ENCODE results near the gene PRTN3. TPM values are rescaled to one million over a fixed set of nuclear protein-coding genes. Genes with fewer than 3 reads are reported as not detected.

Gene PRTN3
- total and polyA plus RNA-seq, 4 donors = 0.17 to 225 (median 1.7) TPM

DNA sequence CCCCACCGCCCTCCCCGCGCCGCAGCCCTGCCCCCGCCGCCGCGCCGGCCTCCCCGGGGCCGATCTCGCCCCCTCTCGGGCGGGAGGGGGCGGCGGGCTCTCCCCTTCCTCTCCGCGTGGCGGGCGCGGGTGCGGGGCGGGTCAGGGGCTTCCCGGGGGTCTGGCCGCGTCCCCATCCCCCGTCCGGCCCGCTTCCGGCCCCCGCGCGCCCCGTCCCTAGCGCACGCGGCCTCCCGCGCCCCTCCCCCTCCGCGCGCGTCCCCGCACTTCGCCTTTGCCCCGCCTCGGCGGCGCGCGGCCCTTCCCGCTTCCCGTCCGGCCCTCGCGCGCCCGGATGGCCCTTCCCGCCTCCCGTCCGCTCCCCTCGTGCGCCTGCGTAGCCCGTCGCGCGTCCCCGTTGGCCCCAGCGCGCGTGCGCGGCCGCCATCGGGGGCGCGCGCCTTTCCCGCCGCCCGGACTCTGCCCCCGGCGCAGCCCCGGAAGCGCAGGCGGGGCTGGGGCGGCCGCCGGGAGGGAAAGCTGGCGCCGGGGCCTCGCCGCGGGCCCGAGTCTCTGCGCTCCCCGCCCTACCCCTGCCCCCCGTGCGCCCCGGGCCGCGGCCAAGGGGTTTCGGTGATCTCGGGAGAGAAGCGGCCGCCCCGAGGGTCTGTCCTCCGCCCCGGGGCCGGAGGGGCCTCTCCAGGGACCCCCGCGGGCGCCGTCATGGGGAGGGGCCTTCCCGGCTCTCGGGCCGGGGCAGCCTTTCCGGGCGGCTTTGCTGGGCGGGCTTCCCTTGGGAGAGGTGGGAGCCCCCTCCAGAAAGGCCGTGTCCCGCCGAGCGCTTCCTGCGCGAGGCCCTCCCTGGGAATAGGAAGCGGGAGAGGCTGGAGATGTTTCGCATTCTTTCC, 43.0 kb upstream of the PRTN3 start:
- Histone ChIP-seq H3K9ac (ENCODE audit: low read depth in 1 of 2, low read length in 2 of 2) (peak overlapping the region; percentile 71 to 94), H3K9me3 (ENCODE audit: control insufficient read depth in 4 of 4, low read length in 3 of 4) (no peaks in the 10 kb centered on the region), H3K4me3 (ENCODE audit: low read depth in 1 of 3, low read length in 3 of 3) (peak overlapping the region; percentile 94 to 95 (median 95)), H3K4me1 (ENCODE audit: control insufficient read depth in 4 of 4, insufficient read depth in 4 of 4, low read length in 3 of 4) (peaks cover 11 to 49% (median 37%) of the 10 kb centered on the region in 4 donors), H3K36me3 (ENCODE audit: control insufficient read depth in 4 of 4, insufficient read depth in 3 of 4, low read depth in 1 of 4, low read length in 3 of 4) (peaks cover 0 to 6% (median 2%) of the 10 kb centered on the region in 4 donors), H3K27ac (ENCODE audit: low read depth in 1 of 2, low read length in 2 of 2) (peak overlapping the region; percentile 61 to 93), H3K27me3 (ENCODE audit: control insufficient read depth in 4 of 4, insufficient read depth in 4 of 4, low read length in 3 of 4) (no peaks in the 10 kb centered on the region)
- under 1% methylated on average over 129 of the region's 129 CpGs for WGBS
- peak; percentile 86 for DNase-seq (ENCODE audit: low spot score)
- TF ChIP-seq GABPA (IDR thresholded peaks at IDR 0.05 in 1 of 2, conservative IDR thresholded peaks at IDR 0.05 in 1 of 2) (peak in 1 of 2 donors; percentile 10), HNF4G (IDR thresholded peaks at IDR 0.05) (no peak)

DNA sequence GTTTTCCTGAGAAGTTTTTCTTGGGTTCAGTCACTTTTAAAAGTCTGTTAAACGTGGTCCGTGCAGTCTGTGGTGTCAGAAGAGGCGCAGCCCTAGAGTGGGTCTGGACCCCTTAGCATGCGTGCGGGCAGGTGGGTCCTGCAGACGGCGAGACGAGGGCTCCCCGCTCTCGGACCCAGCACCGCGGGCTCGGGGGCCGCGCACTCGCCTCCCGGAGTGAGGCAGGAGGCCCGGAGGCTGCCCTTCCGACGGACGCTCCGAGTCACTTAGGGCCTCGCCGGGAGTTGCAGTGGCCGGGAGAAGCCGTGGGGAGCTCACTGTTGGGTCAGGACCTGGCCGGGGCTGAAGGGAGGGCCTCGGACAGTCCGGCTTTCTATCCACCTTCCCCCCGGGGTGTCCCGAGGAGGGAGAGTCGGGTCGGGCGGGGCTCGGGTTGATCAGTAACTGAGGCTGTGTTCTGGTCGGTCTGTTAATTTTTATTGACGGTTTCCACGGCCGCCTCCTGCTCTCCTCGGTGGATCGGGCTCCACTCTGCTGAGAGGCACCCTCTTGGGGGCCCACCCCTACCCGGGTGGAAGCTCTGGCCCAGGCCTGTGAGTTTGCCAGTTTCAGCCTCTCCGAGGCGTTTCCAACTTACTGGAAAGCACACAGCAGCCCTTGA, 42.3 kb upstream of the PRTN3 start:
- H3K4me1 ChIP-seq (ENCODE audit: control insufficient read depth in 4 of 4, insufficient read depth in 4 of 4, low read length in 3 of 4) = peaks cover 11 to 49% (median 39%) of the 10 kb centered on the region in 4 donors
- H3K9ac ChIP-seq (ENCODE audit: low read depth in 1 of 2, low read length in 2 of 2) = peak overlapping the region; percentile 71 to 94
- no peaks in the 10 kb centered on the region for H3K9me3 ChIP-seq (ENCODE audit: control insufficient read depth in 4 of 4, low read length in 3 of 4)
- peak overlapping the region; percentile 94 to 95 (median 95) for H3K4me3 ChIP-seq (ENCODE audit: low read depth in 1 of 3, low read length in 3 of 3)
- WGBS = under 1% methylated on average over 44 of the region's 44 CpGs
- no peaks in the 10 kb centered on the region for H3K27me3 ChIP-seq (ENCODE audit: control insufficient read depth in 4 of 4, insufficient read depth in 4 of 4, low read length in 3 of 4)
- H3K27ac ChIP-seq (ENCODE audit: low read depth in 1 of 2, low read length in 2 of 2) = peak overlapping the region; percentile 20 to 72
- no peak for TF ChIP-seq GABPA (IDR thresholded peaks at IDR 0.05 in 1 of 2, conservative IDR thresholded peaks at IDR 0.05 in 1 of 2)
- TF ChIP-seq EGR1 (IDR thresholded peaks at IDR 0.05; ENCODE audit: low read depth in 2 of 2) = no peak
- TF ChIP-seq FOXA1 (IDR thresholded peaks at IDR 0.05) = no peak
- no peak for TF ChIP-seq RAD21 (IDR thresholded peaks at IDR 0.05)
- peak; percentile 68 for TF ChIP-seq TAF1 (conservative IDR thresholded peaks at IDR 0.05)
- TF ChIP-seq SP1 (IDR thresholded peaks at IDR 0.05) = no peak
- no peak for TF ChIP-seq MAX (IDR thresholded peaks at IDR 0.05)
- H3K36me3 ChIP-seq (ENCODE audit: control insufficient read depth in 4 of 4, insufficient read depth in 3 of 4, low read depth in 1 of 4, low read length in 3 of 4) = peaks cover 0 to 9% (median 6%) of the 10 kb centered on the region in 4 donors
- DNase-seq (ENCODE audit: low spot score) = peak; percentile 72

DNA sequence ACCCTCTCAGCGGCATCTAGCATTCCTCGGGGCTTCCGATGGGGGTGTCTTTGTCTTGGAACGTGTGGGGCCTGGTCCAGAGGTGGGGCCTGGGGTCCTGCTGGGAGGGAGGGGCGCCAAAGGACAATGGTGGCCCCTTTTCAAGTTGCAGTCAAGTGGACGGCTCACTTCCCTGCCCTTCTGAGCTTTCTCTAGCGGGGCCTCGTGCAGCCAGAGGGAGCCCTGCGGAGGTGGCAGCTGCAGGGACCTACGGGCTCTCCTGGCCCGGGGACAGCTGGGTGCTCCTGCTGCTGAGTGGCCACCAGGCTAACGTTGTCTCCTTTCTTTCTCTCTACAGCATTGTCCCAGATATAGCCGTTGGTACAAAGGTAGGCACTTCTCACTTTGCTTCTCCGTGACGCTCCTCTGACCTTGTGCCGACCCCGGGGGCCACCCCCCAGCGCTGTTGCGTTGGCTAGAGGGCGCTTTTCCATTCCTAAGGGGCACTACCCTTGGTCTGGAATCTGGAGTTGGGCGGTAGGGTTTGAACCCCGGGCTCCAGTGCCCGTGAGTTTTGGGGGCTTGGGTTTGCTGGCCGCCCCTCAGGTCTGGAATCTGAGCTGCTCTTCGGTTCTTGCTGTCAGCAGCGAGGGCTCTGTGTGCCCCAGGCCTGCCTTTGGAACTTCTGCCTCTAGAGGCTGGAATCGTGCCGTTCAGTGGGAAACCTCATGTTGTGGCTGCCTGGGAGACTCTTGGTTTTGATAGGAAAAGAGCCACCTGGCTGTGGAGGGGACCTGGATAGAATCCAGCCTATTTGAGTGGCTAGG, 41.5 kb upstream of the PRTN3 start:
- Histone ChIP-seq H3K36me3 (ENCODE audit: control insufficient read depth in 4 of 4, insufficient read depth in 3 of 4, low read depth in 1 of 4, low read length in 3 of 4) (peaks cover 3 to 16% (median 9%) of the 10 kb centered on the region in 4 donors), H3K9ac (ENCODE audit: low read depth in 1 of 2, low read length in 2 of 2) (peak overlapping the region; percentile 65 to 94), H3K9me3 (ENCODE audit: control insufficient read depth in 4 of 4, low read length in 3 of 4) (no peaks in the 10 kb centered on the region), H3K27ac (ENCODE audit: low read depth in 1 of 2, low read length in 2 of 2) (peak overlapping the region; percentile 47 to 72), H3K27me3 (ENCODE audit: control insufficient read depth in 4 of 4, insufficient read depth in 4 of 4, low read length in 3 of 4) (no peaks in the 10 kb centered on the region), H3K4me3 (ENCODE audit: low read depth in 1 of 3, low read length in 3 of 3) (peak overlapping the region; percentile 94 to 95 (median 95)), H3K4me1 (ENCODE audit: control insufficient read depth in 4 of 4, insufficient read depth in 4 of 4, low read length in 3 of 4) (peaks cover 11 to 49% (median 39%) of the 10 kb centered on the region in 4 donors)
- WGBS = 5% methylated on average over 28 of the region's 28 CpGs
- DNase-seq (ENCODE audit: low spot score) = no peak
- TF ChIP-seq, protein P1, sequence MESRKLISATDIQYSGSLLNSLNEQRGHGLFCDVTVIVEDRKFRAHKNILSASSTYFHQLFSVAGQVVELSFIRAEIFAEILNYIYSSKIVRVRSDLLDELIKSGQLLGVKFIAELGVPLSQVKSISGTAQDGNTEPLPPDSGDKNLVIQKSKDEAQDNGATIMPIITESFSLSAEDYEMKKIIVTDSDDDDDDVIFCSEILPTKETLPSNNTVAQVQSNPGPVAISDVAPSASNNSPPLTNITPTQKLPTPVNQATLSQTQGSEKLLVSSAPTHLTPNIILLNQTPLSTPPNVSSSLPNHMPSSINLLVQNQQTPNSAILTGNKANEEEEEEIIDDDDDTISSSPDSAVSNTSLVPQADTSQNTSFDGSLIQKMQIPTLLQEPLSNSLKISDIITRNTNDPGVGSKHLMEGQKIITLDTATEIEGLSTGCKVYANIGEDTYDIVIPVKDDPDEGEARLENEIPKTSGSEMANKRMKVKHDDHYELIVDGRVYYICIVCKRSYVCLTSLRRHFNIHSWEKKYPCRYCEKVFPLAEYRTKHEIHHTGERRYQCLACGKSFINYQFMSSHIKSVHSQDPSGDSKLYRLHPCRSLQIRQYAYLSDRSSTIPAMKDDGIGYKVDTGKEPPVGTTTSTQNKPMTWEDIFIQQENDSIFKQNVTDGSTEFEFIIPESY (IDR thresholded peaks at IDR 0.05) = no peak
- TF ChIP-seq RAD21 (IDR thresholded peaks at IDR 0.05) (no peak), JUND (IDR thresholded peaks at IDR 0.05) (no peak), SP1 (IDR thresholded peaks at IDR 0.05) (no peak), RXRA (IDR thresholded peaks at IDR 0.05) (peak in 1 of 2 donors; percentile 30)

Data from liver (tissue), 9 donors.